CD4-positive, CD25-positive, alpha-beta regulatory T cell (primary cell): ENCODE measurements around the gene C2CD3. TPM values are rescaled to one million over a fixed set of nuclear protein-coding genes. Genes with fewer than 3 reads are reported as not detected.

Experiments
- ATAC-seq, 2 donors: fragments of 150-1000 bp; cut with Tn5 transposase; one replicate each; pipeline ENCODE4 v1.10.0; 2021; ENCODE audit warnings: low read depth in 2 of 2, moderate number of reproducible peaks in 2 of 2, moderate library complexity in 1 of 2
- DNase-seq, 3 donors: peaks; one replicate each; pipeline versions ENCODE4 v3.0.0 to v3.0.0-alpha.2; 2012 to 2022; ENCODE audit warnings: mixed read lengths in 1 of 3
- H3K27ac ChIP-seq: one replicate; pipeline ENCODE4 v1.7.0; 2013; ENCODE audit warnings: mild to moderate bottlenecking, low read length; ENCODE audit not compliant: insufficient read depth, poor library complexity, severe bottlenecking
- H3K27me3 ChIP-seq: one replicate; pipeline ENCODE4 v1.7.0; 2013; ENCODE audit warnings: low read length; ENCODE audit not compliant: control insufficient read depth, insufficient read depth
- H3K36me3 ChIP-seq: one replicate; pipeline ENCODE4 v1.7.0; 2013; ENCODE audit warnings: mild to moderate bottlenecking, low read length, moderate library complexity; ENCODE audit not compliant: control insufficient read depth, insufficient read depth
- H3K4me1 ChIP-seq: 2 replicates; pipeline ENCODE4 v1.7.0; 2013; ENCODE audit warnings: mild to moderate bottlenecking, low read length; ENCODE audit not compliant: insufficient read depth, control insufficient read depth, poor library complexity, severe bottlenecking
- H3K4me3 ChIP-seq: one replicate; pipeline ENCODE4 v1.7.0; 2013; ENCODE audit warnings: low read depth, mild to moderate bottlenecking, low read length, moderate library complexity
- H3K9me3 ChIP-seq, 2 experiments: 1 replicate in 1 of 2; 2 replicates in 1 of 2; pipeline ENCODE4 v1.7.0; 2013; ENCODE audit warnings: low read length in 2 of 2, mild to moderate bottlenecking in 1 of 2, moderate library complexity in 1 of 2; ENCODE audit not compliant: control insufficient read depth in 2 of 2
- H3K27ac Mint-ChIP-seq, 3 donors: one replicate each; pipeline ENCODE4 v1.8.0; 2020 to 2022; ENCODE audit warnings: mild to moderate bottlenecking in 3 of 3, mixed read lengths in 3 of 3, moderate library complexity in 2 of 3
- H3K27me3 Mint-ChIP-seq: one replicate; pipeline ENCODE4 v1.8.0; 2022; ENCODE audit warnings: mild to moderate bottlenecking, mixed read lengths
- H3K36me3 Mint-ChIP-seq: one replicate; pipeline ENCODE4 v1.8.0; 2020; ENCODE audit warnings: mixed read lengths
- H3K4me1 Mint-ChIP-seq, 4 donors: one replicate each; pipeline ENCODE4 v1.8.0; 2020 to 2022; ENCODE audit warnings: mixed read lengths in 4 of 4, mild to moderate bottlenecking in 1 of 4
- H3K4me3 Mint-ChIP-seq, 4 donors: one replicate each; pipeline ENCODE4 v1.8.0; 2020 to 2022; ENCODE audit warnings: mild to moderate bottlenecking in 4 of 4, mixed read lengths in 4 of 4, moderate library complexity in 3 of 4
- H3K9me3 Mint-ChIP-seq, 7 donors: one replicate each; pipeline ENCODE4 v1.8.0; 2020 to 2022; ENCODE audit warnings: mixed read lengths in 7 of 7, mild to moderate bottlenecking in 3 of 7, moderate library complexity in 2 of 7
- polyA plus RNA-seq, 4 donors: library from polyadenylated mRNA; unstranded; fragments of 300-500 nt; fragmentation: Illumina TruSeq; gene quantifications; one replicate each; pipeline ENCODE4 v1.2.3, GENCODE V29; 2021
- total RNA-seq: library from RNA; stranded (reverse); gene quantifications from one replicate; pipeline ENCODE4 v1.2.3, GENCODE V29; 2022

The C2CD3 gene
- total and polyA plus RNA-seq, 5 donors from 2014 or later: 7.2 to 46.4 (median 9.3) TPM

GRCh38 chr11:74203966-74204365 is 33.2 kb upstream of the C2CD3 start:
- no peak for ATAC-seq
- H3K36me3 Mint-ChIP-seq: peaks cover 36% of the 10 kb centered on the region
- H3K27me3 Mint-ChIP-seq: no peaks in the 10 kb centered on the region

GRCh38 chr11:74196781-74197486 is 26.1 kb upstream of the C2CD3 start:
- Histone ChIP-seq H3K4me3 (no peak overlapping the region), H3K36me3 (peaks cover 2% of the 10 kb centered on the region), H3K9me3 (no peaks in the 10 kb centered on the region), H3K27ac (no peak overlapping the region), H3K4me1 (no peaks in the 10 kb centered on the region), H3K27me3 (no peaks in the 10 kb centered on the region)
- no peak for DNase-seq
- Mint-ChIP-seq H3K9me3 (peaks cover 0 to 8% (median 2%) of the 10 kb centered on the region in 7 donors), H3K27me3 (no peaks in the 10 kb centered on the region), H3K27ac (no peak overlapping the region), H3K36me3 (peaks cover 28% of the 10 kb centered on the region), H3K4me3 (no peak overlapping the region), H3K4me1 (peaks cover 0 to 7% (median 5%) of the 10 kb centered on the region in 4 donors)
- no peak for ATAC-seq

More at GRCh38 chr11:74203966-74204365, 33.2 kb upstream of the C2CD3 start:
- Mint-ChIP-seq H3K4me1 (peaks cover 0 to 4% (median 0%) of the 10 kb centered on the region in 4 donors), H3K27ac (peak overlapping the region in 1 of 3 donors; percentile 11), H3K4me3 (no peak overlapping the region), H3K9me3 (peaks cover 0 to 2% (median 0%) of the 10 kb centered on the region in 7 donors)
- Histone ChIP-seq H3K4me1 (no peaks in the 10 kb centered on the region), H3K27me3 (no peaks in the 10 kb centered on the region), H3K9me3 (no peaks in the 10 kb centered on the region), H3K27ac (no peak overlapping the region), H3K4me3 (no peak overlapping the region), H3K36me3 (peaks cover 8% of the 10 kb centered on the region)
- DNase-seq: no peak

DNA sequence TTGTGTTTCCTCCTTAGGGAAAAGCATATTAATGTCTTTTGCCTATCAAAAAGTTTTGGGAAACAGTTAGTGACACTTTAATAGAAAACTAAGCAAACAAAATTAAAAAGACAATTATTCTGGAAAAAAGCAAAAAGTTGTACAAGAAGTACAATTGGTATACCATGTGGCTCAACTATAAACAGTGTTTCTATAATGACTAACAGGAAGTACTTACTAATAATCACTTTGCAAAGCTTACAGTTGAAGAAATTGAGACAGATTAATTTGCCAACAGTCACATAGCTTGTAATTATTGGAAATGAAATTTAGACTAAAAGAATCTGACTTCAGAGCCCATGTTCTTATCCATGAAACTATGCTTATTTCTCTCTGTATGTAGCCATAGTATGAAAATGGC is 25.0 kb upstream of the C2CD3 start:
- Histone ChIP-seq H3K4me3 (no peak overlapping the region), H3K36me3 (peaks cover 5% of the 10 kb centered on the region), H3K4me1 (no peaks in the 10 kb centered on the region), H3K27me3 (no peaks in the 10 kb centered on the region), H3K9me3 (no peaks in the 10 kb centered on the region), H3K27ac (no peak overlapping the region)
- H3K27me3 Mint-ChIP-seq: no peaks in the 10 kb centered on the region
- peaks cover 36% of the 10 kb centered on the region for H3K36me3 Mint-ChIP-seq
- H3K9me3 Mint-ChIP-seq: peaks cover 0 to 8% (median 2%) of the 10 kb centered on the region in 7 donors
- peaks cover 0 to 7% (median 5%) of the 10 kb centered on the region in 4 donors for H3K4me1 Mint-ChIP-seq
- H3K4me3 Mint-ChIP-seq: no peak overlapping the region
- H3K27ac Mint-ChIP-seq: no peak overlapping the region
- ATAC-seq (no peak), DNase-seq (no peak)

DNA sequence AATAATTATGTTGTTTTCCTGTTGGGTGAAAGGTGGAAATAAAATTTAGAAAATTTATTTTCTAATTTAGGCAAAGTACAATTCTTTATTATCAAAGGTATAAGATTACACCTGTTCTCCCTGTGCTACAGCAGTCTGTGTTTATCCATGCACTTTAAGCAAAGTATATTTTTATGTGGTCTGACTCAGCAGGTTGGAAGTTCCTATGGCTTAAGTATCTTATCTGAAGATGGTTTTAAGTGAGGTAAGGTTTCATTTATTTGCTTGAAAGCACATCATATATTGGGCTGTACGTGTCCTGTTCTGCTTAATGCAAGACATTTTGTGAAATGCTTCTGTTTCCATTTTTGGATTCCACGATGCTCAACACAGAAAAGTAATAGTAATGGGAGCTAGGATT is 14.9 kb upstream of the C2CD3 start:
- peaks cover 11% of the 10 kb centered on the region for H3K36me3 ChIP-seq
- Mint-ChIP-seq H3K27ac (no peak overlapping the region), H3K9me3 (peaks cover 0 to 5% (median 1%) of the 10 kb centered on the region in 7 donors), H3K36me3 (peaks cover 23% of the 10 kb centered on the region), H3K4me3 (no peak overlapping the region), H3K4me1 (peaks cover 12 to 19% (median 15%) of the 10 kb centered on the region in 4 donors), H3K27me3 (no peaks in the 10 kb centered on the region)
- DNase-seq: no peak
- no peaks in the 10 kb centered on the region for H3K27me3 ChIP-seq
- H3K4me3 ChIP-seq: no peak overlapping the region
- no peak overlapping the region for H3K27ac ChIP-seq
- H3K4me1 ChIP-seq: no peaks in the 10 kb centered on the region
- no peak for ATAC-seq
- H3K9me3 ChIP-seq: peaks cover 0 to 1% of the 10 kb centered on the region in 2 experiments

DNA sequence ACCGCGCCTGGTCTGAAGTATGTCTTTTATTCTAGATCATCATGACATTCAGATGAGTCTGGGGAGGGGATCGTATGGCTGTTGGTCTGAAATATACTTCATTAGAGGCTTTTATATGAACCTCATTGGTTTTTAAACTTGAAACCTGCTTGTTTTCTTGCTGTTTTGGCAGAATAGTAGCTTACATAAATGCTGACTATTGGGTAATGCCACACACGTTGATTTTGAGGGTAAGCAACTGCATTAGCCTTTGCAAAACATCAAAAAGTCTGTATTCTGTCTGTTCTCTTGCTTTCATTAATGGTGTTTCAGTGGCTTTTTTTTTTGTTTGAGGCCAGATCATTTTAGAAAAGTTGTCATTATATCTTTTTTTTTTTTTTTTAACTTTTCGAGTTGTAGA is 14.5 kb upstream of the C2CD3 start:
- no peaks in the 10 kb centered on the region for H3K4me1 ChIP-seq
- H3K27ac Mint-ChIP-seq: peak overlapping the region in 1 of 3 donors; percentile 40
- H3K36me3 ChIP-seq: peaks cover 7% of the 10 kb centered on the region
- H3K4me3 ChIP-seq: no peak overlapping the region
- no peaks in the 10 kb centered on the region for H3K27me3 ChIP-seq
- no peaks in the 10 kb centered on the region for H3K27me3 Mint-ChIP-seq
- H3K27ac ChIP-seq: no peak overlapping the region
- H3K4me1 Mint-ChIP-seq: peaks cover 13 to 19% (median 16%) of the 10 kb centered on the region in 4 donors
- H3K9me3 ChIP-seq: no peaks in the 10 kb centered on the region
- peaks cover 0 to 1% (median 0%) of the 10 kb centered on the region in 7 donors for H3K9me3 Mint-ChIP-seq
- peaks cover 19% of the 10 kb centered on the region for H3K36me3 Mint-ChIP-seq
- ATAC-seq: no peak
- H3K4me3 Mint-ChIP-seq: no peak overlapping the region
- no peak for DNase-seq

DNA sequence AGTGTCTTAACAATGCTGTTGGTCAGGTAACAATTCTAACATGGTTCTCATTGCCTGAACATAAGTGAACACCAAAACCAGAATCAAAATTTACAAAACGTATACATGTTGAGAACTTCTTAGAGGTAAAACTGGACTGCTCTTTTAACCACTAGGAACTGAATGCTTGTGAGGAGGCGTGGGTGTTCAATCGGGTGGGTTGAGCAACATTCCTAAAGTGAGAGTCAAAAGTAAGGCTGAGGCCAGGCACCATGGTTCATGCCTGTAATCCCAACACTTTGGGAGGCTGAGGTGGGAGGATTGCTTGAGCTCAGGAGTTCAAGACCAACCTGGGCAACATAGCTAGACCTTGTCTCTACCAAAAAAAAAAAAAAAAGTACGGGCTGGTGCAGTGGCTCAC is 11.8 kb upstream of the C2CD3 start:
- Mint-ChIP-seq H3K27ac (no peak overlapping the region), H3K27me3 (no peaks in the 10 kb centered on the region), H3K9me3 (peaks cover 0 to 1% (median 0%) of the 10 kb centered on the region in 7 donors), H3K36me3 (peaks cover 15% of the 10 kb centered on the region), H3K4me1 (peaks cover 17 to 29% (median 26%) of the 10 kb centered on the region in 4 donors), H3K4me3 (no peak overlapping the region)
- Histone ChIP-seq H3K27me3 (no peaks in the 10 kb centered on the region), H3K9me3 (no peaks in the 10 kb centered on the region), H3K36me3 (peaks cover 3% of the 10 kb centered on the region), H3K27ac (no peak overlapping the region), H3K4me3 (no peak overlapping the region), H3K4me1 (no peaks in the 10 kb centered on the region)
- ATAC-seq: no peak
- DNase-seq: no peak

DNA sequence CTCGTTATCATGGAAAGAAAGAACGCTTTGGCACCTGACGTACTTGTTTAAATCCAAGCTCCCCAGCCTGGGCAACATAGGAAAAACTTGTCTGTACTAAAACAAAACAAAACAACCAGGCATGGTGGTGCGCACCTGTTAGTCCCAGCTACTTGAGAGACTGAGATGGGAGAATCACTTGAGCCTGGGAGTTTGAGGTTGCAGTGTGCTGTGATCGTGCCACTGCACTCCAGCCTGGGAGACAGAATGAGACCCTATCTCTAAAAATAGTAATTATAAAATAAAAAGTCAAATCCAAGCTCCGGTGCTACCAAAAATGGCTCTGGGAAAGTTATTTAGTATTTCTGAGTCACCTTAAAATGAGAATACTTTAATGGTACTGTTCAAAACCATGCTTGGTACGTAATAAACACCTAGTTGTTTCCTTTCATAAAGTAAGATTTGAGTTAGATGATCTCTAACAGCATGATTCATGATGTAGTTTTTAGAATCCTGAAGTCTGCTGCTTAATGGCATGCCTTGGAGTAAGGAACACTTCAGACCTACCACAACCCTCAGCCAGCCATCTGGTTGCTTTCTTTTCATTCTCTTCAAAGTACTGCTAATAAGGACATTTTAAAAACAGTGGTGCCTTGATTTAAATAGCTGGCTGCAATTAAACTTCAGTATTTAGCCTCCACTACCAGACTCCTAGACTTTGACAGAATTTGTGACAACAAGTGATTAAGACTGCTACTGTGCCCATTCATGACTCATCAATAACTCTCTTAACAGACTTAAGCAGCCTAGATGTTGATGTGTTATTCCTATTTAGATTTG is 8.6 kb upstream of the C2CD3 start:
- Histone ChIP-seq H3K9me3 (no peaks in the 10 kb centered on the region), H3K36me3 (no peaks in the 10 kb centered on the region), H3K4me3 (no peak overlapping the region), H3K27ac (no peak overlapping the region), H3K27me3 (no peaks in the 10 kb centered on the region), H3K4me1 (no peaks in the 10 kb centered on the region)
- no peak overlapping the region for H3K4me3 Mint-ChIP-seq
- peaks cover 12 to 22% (median 16%) of the 10 kb centered on the region in 4 donors for H3K4me1 Mint-ChIP-seq
- DNase-seq (peak in 1 of 3 donors; percentile 29), ATAC-seq (no peak)
- H3K27ac Mint-ChIP-seq: no peak overlapping the region
- peaks cover 0 to 1% (median 0%) of the 10 kb centered on the region in 7 donors for H3K9me3 Mint-ChIP-seq
- no peaks in the 10 kb centered on the region for H3K27me3 Mint-ChIP-seq
- peaks cover 7% of the 10 kb centered on the region for H3K36me3 Mint-ChIP-seq
